NCI-H187 (cell line): ENCODE measurements around the gene TFF3.

Experiments
- DNase-seq, 2 experiments: peaks; one replicate each; lab custom pipeline; 2025; lab: John Stamatoyannopoulos, UW

The TFF3 gene

GRCh38 chr21:42320791-42321190 is 5.6 kb upstream of the TFF3 start:
- no peak for DNase-seq

GRCh38 chr21:42319851-42320572 is 4.8 kb upstream of the TFF3 start:
- DNase-seq = no peak

- no peak for DNase-seq
These were observed 4.2 kb upstream of the TFF3 start for GRCh38 chr21:42319376-42319775.

- DNase-seq = no peak
These were observed 2.9 kb upstream of the TFF3 start for GRCh38 chr21:42317826-42318746.

- DNase-seq = peak; percentile 68 to 83
These were observed 2.1 kb upstream of the TFF3 start for GRCh38 chr21:42317341-42317741.

GRCh38 chr21:42316891-42317290 is 1.7 kb upstream of the TFF3 start:
- DNase-seq = peak in 1 of 2 experiments; percentile 68

GRCh38 chr21:42314616-42315295 is 453 bp downstream of the TFF3 start:
- DNase-seq = no peak

- peak; percentile 46 to 78 for DNase-seq
These were observed 1.7 kb downstream of the TFF3 start for GRCh38 chr21:42313501-42313969.

- no peak for DNase-seq
These were observed 2.5 kb downstream of the TFF3 start for GRCh38 chr21:42312626-42313104.

GRCh38 chr21:42311816-42312625 is 3.2 kb downstream of the TFF3 start:
- no peak for DNase-seq

GRCh38 chr21:42311160-42311559 is 4.0 kb downstream of the TFF3 start:
- no peak for DNase-seq

GRCh38 chr21:42310411-42311001 is 4.7 kb downstream of the TFF3 start:
- DNase-seq = no peak

GRCh38 chr21:42309753-42310213 is 5.4 kb downstream of the TFF3 start:
- DNase-seq = peak in 1 of 2 experiments; percentile 14

- DNase-seq = no peak
These were observed 6.1 kb downstream of the TFF3 start for GRCh38 chr21:42308914-42309752.

- no peak for DNase-seq
These were observed 6.9 kb downstream of the TFF3 start for GRCh38 chr21:42308161-42308913.

- DNase-seq = peak; percentile 19 to 22
These were observed 8.1 kb downstream of the TFF3 start for GRCh38 chr21:42307106-42307505.

- peak in 1 of 2 experiments; percentile 46 for DNase-seq
These were observed 8.7 kb downstream of the TFF3 start for GRCh38 chr21:42306366-42307035.

GRCh38 chr21:42305707-42306147 is 9.5 kb downstream of the TFF3 start:
- no peak for DNase-seq
